Anterior cingulate cortex (tissue), 58 donors: ENCODE data around the gene TNFRSF13B.
"Not testable (repeated sequence)": the region's sequence is repeated elsewhere in the genome, so short reads cannot be mapped to it uniquely, and the experiment has no call there.

ENCODE experiments used
- DNase-seq, 58 donors: peaks; one replicate each; lab custom pipeline; 2025; lab: John Stamatoyannopoulos, UW

Gene TNFRSF13B

DNA sequence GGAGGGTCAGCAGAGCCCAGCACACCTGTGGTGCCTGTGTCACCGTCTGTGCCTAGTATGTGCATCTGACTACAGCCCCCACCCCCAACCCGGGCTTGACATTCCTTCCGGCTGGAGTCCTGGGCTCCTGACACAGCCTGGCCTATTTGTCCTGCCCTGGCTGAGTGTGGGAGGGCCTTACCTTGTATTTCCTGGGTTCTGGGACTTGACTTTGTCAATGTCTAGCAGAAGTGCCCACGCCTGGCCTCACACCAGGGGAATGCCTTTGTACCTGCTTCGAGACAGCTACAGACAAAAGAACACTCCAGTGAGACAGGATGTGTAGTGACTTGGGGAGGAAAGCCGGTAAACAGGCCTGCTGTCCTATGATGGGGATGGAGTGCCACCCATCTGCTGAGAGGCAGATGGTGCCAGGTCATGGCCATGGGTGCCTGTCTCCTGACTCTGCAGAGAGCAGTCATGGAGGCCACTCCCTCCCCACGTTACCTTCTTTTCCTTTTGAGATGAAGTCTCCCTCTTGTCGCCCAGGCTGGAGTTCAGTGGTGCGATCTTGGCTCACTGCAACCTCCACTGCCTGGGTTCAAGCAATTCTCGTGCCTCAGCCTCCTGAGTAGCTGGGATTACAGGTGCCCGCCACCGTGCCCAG lies 42.8 kb downstream of the TNFRSF13B start:
- no peak for DNase-seq

DNA sequence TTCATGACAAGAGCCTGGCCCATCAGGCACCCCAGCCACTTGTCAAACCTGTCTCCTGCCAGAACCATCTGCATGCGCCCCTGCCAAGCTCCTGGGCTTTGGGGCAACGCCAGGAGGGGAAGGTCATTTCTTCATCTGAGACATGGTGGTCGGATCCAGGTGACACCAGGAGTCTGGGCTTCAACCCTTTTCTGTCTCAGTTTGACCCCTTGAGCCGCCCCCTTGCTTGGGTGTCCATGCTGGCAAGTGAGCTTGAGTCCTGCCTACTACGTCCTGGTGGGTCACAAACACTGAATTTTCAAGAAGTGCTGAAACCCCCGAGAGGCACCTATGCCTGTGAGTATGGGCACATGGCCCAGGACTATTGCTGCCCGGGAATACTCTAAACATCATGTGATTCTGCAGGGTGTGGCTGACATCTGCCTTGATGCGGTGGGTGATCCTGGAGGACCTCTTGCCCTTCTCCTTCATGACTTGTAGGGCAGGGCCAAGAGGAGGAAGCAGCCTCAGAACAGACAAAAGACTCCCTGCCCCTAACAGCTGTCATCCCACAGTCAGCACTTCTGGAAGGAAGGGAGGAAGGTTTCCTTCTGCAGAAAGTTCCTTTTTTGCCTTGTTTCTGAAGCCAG lies 43.4 kb downstream of the TNFRSF13B start:
- DNase-seq = no peak

DNA sequence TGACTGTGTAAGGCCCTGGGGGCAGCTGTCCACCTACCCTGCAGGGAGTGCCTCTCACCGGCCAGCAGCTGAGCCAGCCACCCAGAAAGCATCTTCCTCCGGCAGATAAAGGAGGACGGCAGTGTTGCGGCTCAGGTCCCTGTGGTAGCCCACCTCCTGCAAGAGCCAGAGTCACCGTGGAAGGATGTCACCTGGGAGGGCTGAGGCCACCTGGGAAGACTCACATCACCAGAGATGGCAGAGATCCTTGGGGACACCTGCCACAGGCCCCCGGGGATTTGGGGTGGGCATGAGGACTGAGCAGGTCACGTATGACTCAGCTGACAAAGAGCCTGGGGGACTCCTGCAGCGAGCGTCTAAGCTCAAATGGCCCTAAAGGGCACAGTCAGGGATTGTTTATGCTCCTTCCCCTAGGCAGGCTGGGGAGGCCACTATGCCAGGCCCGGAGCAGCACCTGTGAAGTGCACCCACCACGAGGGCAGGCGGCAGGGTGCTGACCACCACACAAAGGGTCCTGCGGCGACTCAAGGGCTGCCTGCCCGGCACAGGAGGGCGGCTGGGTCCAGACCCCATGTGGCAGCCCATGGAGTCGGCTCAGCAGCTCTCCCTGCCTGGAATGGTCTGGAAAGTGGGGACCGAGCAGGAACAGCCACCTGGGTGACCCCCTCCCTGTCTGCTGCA lies 44.1 kb downstream of the TNFRSF13B start:
- no peak for DNase-seq

DNA sequence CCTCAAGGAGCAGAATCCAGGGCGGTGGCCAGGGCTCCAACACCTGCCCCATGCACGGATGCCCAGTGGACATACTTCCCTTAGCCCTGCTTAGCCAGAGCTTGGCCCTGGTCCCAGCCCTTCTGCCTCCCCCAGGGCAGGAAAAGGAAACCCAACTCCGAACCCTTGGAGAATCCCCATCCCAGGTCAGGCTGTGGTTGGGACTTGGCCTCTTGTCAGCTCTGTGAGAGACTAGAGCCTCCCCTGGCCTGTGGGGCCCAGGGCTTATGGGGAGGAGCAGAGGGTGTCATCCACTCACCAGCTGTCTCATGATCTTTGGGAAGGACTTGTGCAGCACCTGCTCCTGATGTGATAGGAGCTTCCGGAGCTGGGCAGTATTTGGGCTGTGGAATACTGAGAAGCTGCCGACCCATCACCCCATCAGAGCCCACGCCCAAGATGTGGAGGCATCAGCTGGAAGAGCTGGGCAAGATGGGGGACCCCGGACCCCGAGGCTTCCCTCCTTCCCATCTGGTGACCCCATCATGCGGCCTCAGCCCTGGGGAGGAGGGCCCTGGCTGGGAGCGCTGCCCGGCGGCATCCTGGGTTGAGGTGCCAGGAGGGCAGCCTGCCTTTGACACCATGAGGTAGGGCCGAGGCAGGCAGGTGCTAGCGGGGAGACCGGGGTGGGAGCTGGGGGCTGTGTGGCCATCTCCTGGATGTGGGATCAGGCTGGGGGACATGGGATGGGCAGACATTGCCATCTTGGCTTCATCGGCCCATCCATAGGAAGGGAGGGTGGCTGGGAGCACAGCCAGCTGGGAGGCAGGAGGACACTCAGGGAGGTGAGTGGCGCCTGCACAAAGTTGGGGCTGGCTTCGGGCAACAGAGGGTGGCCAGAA lies 45.1 kb downstream of the TNFRSF13B start:
- no peak for DNase-seq

DNA sequence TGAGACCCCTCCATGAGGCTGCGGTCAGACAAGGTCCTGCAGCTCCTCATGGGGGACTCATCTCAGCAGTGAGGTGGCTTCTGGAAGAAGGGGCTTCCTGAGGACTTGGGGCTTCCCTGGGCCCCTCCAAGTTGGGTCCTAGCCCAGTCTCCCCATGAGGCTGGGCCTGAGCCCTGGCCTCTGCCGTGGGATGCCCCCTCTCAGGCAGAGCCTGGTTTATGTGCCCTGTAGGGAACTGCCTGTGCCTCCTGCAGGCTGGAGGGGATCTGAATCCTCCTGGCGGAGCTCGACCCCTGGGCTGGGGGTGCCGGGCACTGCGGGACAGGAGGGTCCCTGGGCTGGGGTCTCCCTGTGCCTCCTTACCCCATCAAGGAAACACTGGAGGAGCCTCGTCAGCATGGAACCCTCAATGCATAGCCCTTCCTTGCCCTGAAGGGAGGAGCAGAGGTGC lies 45.8 kb downstream of the TNFRSF13B start:
- no peak for DNase-seq

- no peak for DNase-seq
These were observed 46.4 kb downstream of the TNFRSF13B start for GRCh38 chr17:16925461-16926060.

DNA sequence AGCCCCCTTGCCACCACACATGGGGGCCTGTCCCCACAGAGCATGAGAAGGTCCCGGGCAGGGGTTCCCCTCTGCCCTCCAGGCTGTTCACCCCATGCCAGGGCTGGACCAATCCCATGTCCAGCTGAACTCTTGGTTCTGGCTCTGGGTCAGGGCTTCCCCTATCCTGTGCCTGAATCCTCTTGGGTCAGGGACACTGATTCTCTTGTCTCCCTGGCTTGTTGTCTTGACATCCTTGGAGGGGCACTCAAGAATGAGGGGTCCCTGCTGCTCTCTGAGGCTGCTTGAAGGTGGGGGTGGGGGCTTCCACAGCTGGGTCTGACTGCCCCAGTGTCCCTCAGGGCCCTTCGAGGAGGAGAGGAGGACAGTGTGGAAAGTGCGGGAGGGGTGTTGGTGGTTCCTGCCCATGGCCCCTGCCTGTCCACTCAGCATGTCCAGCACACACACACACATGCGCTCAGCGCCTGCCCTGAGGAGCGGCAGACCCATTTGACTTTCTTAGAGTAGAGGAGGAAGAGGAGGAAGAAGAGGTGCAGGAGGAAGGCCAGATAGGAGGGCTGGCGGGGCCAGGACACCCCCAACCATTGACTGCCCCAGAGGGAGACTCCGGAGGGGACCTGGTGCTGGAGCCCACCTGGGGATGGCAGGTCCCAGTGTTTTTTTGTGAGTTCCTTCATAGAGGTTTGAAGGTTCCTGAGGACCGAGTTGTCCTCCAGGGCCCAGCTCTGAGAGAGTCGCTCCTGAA lies 47.0 kb downstream of the TNFRSF13B start:
- DNase-seq = no peak

GRCh38 chr17:16923904-16924695 lies 47.8 kb downstream of the TNFRSF13B start:
- no peak for DNase-seq

GRCh38 chr17:16923097-16923903 lies 48.6 kb downstream of the TNFRSF13B start:
- no peak for DNase-seq

GRCh38 chr17:16922386-16923096 lies 49.4 kb downstream of the TNFRSF13B start:
- no peak for DNase-seq

- DNase-seq = not testable (repeated sequence)
These were observed 50.5 kb downstream of the TNFRSF13B start for GRCh38 chr17:16921451-16921850.

GRCh38 chr17:16920628-16921020 lies 51.3 kb downstream of the TNFRSF13B start:
- no peak for DNase-seq

- no peak for DNase-seq
These were observed 52.0 kb downstream of the TNFRSF13B start for GRCh38 chr17:16919663-16920627.

DNA sequence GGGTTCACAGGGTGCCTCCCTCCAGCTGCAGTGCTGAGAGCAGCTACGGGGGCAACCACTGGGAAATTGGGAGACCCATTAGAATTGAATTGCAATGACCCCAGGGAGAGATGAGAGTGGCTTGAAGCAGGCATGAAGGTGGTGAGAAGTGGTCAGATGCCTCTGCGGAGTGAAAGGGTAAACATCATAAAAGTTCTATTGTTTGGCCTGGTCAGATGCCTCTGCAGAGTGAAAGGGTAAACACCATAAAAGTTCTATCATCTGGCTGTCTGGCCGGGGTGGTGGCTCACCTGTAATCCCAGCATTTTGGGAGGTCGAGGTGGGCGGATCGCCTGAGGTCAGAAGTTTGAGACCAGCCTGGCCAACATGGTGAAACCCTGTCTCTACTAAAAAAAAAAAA lies 53.5 kb downstream of the TNFRSF13B start:
- no peak for DNase-seq

DNA sequence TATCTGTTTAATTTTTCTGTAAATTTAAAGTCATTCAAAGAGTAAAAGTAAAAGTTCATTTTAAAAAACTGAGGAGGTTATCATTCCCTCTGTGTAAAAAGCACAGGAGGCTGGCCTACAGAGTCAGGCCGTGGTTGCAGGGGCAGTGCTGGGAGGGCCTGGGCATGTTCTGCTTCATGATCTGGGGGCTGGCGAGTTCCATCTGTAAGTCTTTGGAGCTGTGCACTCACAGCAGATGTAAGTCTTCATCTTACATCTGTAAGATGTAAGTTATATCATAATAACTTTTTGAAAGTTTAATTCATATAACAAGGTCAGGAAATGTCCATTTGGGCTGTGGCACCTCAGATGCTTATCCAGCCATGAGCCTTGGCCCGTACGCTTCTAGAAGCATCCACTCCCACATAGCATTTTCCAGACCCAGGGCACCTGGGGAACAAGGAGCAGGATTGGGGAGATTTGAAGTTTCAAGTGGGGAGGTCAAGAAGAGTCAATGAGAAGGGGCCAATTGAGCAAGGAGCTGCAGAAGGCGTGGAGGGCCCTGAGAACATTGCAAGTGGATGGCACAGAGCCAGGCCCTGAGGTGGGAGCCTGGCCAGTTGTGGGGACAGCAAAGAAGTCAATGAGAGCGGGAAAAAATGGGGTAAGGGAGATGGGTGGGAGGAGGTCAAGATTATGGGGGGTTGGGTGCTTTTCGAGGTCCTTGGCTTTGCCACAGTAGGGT lies 54.1 kb downstream of the TNFRSF13B start:
- no peak for DNase-seq

GRCh38 chr17:16916557-16916920 lies 55.4 kb downstream of the TNFRSF13B start:
- no peak for DNase-seq
